IPS-18c (cell line): Measurements from ENCODE around the gene UBR2.
"Not testable (repeated sequence)": the region's sequence is repeated elsewhere in the genome, so short reads cannot be mapped to it uniquely, and the experiment has no call there.

Experiments
- H3K4me3 ChIP-seq: 2 replicates; pipeline ENCODE4 v1.7.0; 2013; ENCODE audit warnings: low read depth, mild to moderate bottlenecking, low read length, moderate library complexity; ENCODE audit not compliant: insufficient read depth
- H3K9me3 ChIP-seq: one replicate; pipeline ENCODE4 v1.6.1; 2013; ENCODE audit warnings: mild to moderate bottlenecking, low read length, moderate library complexity; ENCODE audit not compliant: control insufficient read depth, insufficient read depth

The UBR2 gene

DNA sequence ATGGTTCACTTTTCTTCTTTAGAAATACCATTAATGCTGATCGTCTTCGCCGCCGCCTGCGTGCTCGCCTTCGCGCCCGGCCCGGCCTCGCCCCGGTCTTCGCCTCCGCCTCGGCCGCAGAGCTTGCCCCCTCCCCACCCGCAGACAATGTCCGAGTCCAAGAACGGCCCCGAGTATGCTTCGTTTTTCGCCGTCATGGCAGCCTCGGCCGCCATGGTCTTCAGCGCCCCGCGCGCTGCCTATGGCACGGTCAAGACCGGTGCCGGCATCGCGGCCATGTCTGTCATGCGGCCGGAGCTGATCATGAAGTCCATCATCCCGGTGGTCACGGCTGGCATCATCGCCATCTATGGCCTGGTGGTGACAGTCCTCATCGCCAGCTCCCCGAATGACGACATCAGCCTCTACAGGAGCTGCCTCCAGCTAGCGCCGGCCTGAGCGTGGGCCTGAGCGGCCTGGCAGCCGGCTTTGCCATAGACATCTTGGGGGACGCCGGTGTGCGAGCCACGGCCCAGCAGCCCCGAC lies 163.3 kb downstream of the UBR2 start:
- peaks cover 4% of the 10 kb centered on the region for H3K9me3 ChIP-seq
- H3K4me3 ChIP-seq: no peak overlapping the region

GRCh38 chr6:42727627-42728026 lies 163.8 kb downstream of the UBR2 start:
- no peak overlapping the region for H3K4me3 ChIP-seq
- peaks cover 5% of the 10 kb centered on the region for H3K9me3 ChIP-seq

DNA sequence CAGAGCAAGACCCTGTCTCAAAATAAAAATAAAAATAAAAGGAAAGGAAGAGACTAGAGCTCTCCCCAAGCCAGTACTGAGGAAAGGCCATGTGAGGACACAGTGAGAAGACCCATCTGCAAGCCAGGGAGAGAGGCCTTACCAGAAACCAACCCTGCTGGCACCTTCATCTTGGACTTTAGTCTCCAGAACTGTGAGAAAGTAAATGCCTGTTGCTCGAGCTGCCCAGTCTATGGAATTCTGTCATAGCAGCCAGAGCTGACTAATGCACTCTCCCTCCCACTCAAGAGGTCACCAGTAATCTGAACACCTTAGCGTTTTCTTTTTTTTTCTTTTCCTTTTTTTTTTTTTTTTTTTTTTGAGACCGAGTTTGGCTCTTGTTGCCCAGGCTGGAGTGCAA lies 165.9 kb downstream of the UBR2 start:
- H3K9me3 ChIP-seq: peaks cover 5% of the 10 kb centered on the region
- no peak overlapping the region for H3K4me3 ChIP-seq

- not testable (repeated sequence) for H3K4me3 ChIP-seq, H3K9me3 ChIP-seq
Observed at GRCh38 chr6:42733867-42734481, 170.1 kb downstream of the UBR2 start.

DNA sequence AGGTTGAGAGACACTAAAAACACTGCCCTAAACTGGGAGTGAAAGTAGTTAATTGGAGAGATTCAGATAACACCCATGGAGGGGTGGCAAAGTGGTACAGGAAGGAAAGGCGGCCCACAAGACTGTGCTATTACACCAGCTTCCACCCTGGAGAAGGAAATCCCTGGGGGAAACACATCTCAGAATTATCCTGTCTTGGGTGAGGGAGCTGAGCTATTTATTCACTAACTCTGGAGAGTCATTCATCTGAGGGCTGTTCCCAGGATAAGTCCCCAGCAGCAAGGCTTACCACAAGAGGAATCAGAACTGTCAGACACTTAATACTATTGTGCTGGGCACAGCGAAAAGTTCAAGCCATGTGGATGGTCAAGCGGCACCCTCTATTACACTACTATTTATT lies 172.1 kb downstream of the UBR2 start:
- no peak overlapping the region for H3K4me3 ChIP-seq

GRCh38 chr6:42740725-42741124 lies 176.9 kb downstream of the UBR2 start:
- Histone ChIP-seq H3K9me3 (no peaks in the 10 kb centered on the region), H3K4me3 (no peak overlapping the region)

More for the DNA sequence above, 172.1 kb downstream of the UBR2 start:
- H3K9me3 ChIP-seq: peaks cover 5% of the 10 kb centered on the region

DNA sequence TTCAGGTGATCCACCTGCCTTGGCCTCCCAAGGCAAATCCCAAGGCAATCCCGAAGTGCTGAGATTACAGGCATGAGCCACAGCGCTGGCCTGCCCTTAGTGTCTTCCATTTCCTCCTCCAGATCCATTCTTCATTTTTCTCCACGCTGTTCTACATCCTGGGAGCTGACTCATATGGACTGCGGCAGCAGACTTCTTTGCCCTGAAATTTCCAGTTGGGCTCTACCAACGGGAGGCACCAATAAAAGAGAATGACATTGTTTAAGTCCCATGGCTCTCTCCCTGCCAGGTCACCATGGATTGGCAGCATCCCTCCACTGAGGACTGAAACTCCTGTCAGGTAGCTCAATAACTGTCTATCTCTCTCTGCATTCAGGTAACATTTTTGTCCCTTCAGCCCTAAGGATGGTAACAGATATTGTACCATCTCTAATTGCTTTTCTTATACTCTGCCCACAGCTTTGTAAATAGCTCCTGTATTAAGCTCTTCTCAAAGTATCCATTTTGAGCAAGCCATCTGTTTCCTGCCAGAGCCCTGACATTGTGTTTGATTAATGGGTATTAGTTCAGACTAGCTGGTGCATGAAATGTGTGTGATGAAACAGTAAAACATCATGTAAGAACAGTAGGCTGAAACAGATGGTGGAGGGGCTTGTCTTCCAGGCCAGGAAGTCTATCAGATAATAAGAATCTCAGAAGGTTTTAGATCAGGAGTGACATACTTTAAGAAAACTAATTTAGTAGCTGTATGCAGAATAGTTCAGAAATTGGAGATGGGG lies 178.5 kb downstream of the UBR2 start:
- no peak overlapping the region for H3K4me3 ChIP-seq
- no peaks in the 10 kb centered on the region for H3K9me3 ChIP-seq
